Mucosa of stomach (tissue), 1 donor: ENCODE results near the gene FMN2.

ENCODE experiments used
- H3K27me3 ChIP-seq: one replicate; pipeline ENCODE4 v1.7.0; 2013; ENCODE audit warnings: mild to moderate bottlenecking, low read length; ENCODE audit not compliant: control insufficient read depth, insufficient read depth
- H3K36me3 ChIP-seq: one replicate; pipeline ENCODE4 v1.7.0; 2013; ENCODE audit warnings: low read length; ENCODE audit not compliant: control insufficient read depth, insufficient read depth
- H3K4me1 ChIP-seq: one replicate; pipeline ENCODE4 v1.7.0; 2013; ENCODE audit warnings: mild to moderate bottlenecking, low read length; ENCODE audit not compliant: control insufficient read depth, insufficient read depth
- H3K4me3 ChIP-seq: one replicate; pipeline ENCODE4 v1.7.0; 2013; ENCODE audit warnings: low read length
- H3K9ac ChIP-seq: one replicate; pipeline ENCODE4 v1.7.0; 2013; ENCODE audit warnings: mild to moderate bottlenecking, low read length, moderate library complexity
- H3K9me3 ChIP-seq: one replicate; pipeline ENCODE4 v1.7.0; 2013; ENCODE audit warnings: mild to moderate bottlenecking, low read length, moderate library complexity; ENCODE audit not compliant: control insufficient read depth
- donor health status: Pancreatic carcinoma.

Gene FMN2

GRCh38 chr1:240117930-240118329 lies 26.2 kb downstream of the FMN2 start:
- Histone ChIP-seq H3K4me1 (no peaks in the 10 kb centered on the region), H3K4me3 (no peak overlapping the region), H3K27me3 (no peaks in the 10 kb centered on the region), H3K36me3 (no peaks in the 10 kb centered on the region), H3K9ac (no peak overlapping the region), H3K9me3 (no peaks in the 10 kb centered on the region)

DNA sequence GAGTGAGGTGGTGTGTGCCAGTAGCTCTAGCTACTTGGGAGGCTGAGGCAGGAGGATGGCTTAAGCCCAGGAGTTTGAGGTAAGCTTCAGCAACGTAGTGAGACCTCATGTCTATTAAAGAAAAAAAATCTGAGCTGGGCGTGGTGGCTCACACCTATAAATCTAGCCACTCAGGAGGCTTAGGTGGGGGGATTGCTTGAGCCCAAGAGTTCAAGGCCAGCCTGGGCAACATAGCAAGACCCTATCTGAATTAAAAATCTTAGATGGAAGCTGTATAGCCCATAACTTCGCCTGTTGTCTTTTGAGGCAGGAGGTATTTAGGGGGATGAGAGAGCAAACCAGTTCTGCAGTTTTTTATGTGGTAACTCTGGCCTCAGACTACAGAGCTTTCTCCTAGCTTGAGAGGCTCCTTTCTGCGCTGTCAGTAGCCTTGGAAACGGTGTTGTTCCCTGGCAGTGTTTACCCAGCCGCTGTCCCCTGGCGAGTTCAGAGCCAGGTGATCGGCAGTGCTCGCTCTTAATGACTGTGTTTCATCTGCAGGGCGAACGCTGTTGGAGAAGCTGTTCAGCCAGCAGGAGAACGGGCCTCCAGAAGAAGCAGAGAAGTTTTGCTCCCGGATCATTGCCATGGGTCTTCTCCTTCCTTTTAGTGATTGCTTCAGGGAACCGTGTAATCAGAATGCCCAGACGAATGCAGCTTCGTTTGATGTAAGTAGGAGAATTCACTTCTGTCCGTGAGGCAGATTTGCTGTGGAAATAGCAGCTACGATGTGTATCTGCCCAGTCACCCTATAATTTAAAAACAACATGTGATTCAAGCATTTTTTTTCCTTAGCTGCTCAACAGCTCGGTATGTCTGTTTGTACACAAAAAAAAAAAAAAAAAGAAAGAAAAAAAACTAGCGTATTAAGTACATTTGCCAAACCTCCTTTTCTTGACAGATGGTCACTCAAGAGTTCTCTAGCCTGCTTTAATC lies 31.2 kb downstream of the FMN2 start:
- Histone ChIP-seq H3K4me1 (no peaks in the 10 kb centered on the region), H3K27me3 (no peaks in the 10 kb centered on the region), H3K4me3 (no peak overlapping the region), H3K9me3 (no peaks in the 10 kb centered on the region), H3K9ac (no peak overlapping the region), H3K36me3 (no peaks in the 10 kb centered on the region)

DNA sequence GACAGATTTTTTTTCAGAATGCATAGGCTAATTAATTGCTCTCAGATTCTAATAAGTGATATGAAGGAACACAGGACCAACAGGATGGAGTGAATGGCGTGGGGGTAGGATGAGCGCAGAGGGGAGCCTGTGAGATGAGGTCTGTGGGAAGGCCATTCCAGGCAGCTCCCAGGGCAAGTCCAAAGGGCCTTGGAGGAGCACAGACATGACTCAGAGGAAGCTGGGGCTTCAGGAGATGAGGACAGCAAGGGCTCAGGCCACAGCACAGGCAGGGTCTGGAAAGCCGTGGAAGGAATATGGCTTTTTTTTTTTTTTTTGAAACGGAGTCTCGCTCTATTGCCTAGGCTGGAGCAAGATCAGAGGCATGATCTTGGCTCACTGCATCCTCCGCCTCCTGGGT lies 35.1 kb downstream of the FMN2 start:
- Histone ChIP-seq H3K27me3 (no peaks in the 10 kb centered on the region), H3K9me3 (no peaks in the 10 kb centered on the region), H3K9ac (no peak overlapping the region), H3K36me3 (no peaks in the 10 kb centered on the region), H3K4me1 (no peaks in the 10 kb centered on the region), H3K4me3 (no peak overlapping the region)

GRCh38 chr1:240128366-240128765 lies 36.7 kb downstream of the FMN2 start:
- Histone ChIP-seq H3K9ac (no peak overlapping the region), H3K27me3 (no peaks in the 10 kb centered on the region), H3K4me1 (no peaks in the 10 kb centered on the region), H3K9me3 (no peaks in the 10 kb centered on the region), H3K4me3 (no peak overlapping the region), H3K36me3 (no peaks in the 10 kb centered on the region)

DNA sequence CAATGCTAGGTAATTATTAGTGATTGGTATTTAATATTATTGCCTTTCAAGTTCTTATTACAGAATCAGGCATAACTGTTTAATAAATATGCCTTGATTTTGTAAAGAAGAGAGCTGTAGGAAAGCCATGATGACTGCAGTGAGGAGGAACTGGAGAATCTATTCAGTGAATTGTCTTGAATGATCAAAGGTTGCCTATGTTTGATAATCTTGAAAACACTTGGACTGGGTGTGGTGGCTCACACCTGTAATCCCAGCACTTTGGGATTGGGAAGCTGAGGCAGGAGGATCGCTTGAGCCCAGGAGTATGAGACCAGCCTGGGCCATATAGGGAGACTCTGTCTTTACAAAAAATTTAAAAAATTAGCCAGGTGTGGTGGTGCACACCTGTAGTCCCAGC lies 42.4 kb downstream of the FMN2 start:
- no peaks in the 10 kb centered on the region for H3K9me3 ChIP-seq
- no peaks in the 10 kb centered on the region for H3K27me3 ChIP-seq
- H3K36me3 ChIP-seq, result no peaks in the 10 kb centered on the region
- H3K9ac ChIP-seq, result no peak overlapping the region
- no peak overlapping the region for H3K4me3 ChIP-seq
- H3K4me1 ChIP-seq, result no peaks in the 10 kb centered on the region

DNA sequence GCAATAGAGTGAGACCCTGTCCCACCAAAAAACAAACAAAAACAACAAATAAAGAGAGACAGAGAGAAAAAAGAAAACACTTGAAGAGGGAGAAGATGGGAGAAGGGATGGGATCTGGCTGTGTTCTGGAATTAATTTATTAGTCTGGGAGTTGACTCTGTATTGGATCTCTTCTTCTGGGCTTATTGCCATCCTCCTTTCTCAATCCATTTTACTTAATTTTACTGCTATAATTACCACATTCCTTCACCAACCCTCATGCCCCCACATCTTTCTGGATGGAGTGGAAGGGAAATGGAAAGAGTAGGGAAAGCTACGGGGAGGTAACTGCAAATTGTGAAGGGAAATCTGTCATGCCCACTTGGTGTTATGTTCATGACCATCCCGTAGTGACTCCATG lies 42.9 kb downstream of the FMN2 start:
- no peak overlapping the region for H3K4me3 ChIP-seq
- H3K4me1 ChIP-seq, result no peaks in the 10 kb centered on the region
- H3K9ac ChIP-seq, result no peak overlapping the region
- H3K36me3 ChIP-seq, result no peaks in the 10 kb centered on the region
- no peaks in the 10 kb centered on the region for H3K27me3 ChIP-seq
- H3K9me3 ChIP-seq, result no peaks in the 10 kb centered on the region

DNA sequence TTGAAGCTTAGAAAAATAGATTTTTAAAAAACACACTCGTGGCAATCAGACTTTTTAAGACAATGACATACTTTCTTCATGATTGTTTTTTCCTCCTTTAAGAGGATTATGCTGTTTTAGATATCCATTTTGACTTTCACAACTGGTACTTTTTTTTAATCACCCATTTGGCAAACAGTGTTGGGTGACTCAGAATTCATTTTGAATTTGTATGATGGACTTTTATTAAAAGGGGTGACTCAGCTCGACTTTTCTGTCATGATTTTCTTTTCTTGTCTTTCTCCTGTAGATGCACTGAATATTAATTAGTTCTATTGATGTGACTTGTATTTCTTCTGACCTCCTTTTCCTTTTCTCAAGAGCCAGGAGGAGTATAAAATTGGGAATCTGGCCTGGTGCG lies 44.7 kb downstream of the FMN2 start:
- Histone ChIP-seq H3K4me1 (no peaks in the 10 kb centered on the region), H3K9me3 (no peaks in the 10 kb centered on the region), H3K36me3 (no peaks in the 10 kb centered on the region), H3K9ac (no peak overlapping the region), H3K4me3 (no peak overlapping the region), H3K27me3 (no peaks in the 10 kb centered on the region)

GRCh38 chr1:240138867-240139266 lies 47.2 kb downstream of the FMN2 start:
- no peak overlapping the region for H3K4me3 ChIP-seq
- H3K36me3 ChIP-seq, result no peaks in the 10 kb centered on the region
- no peaks in the 10 kb centered on the region for H3K27me3 ChIP-seq
- H3K9me3 ChIP-seq, result no peaks in the 10 kb centered on the region
- H3K9ac ChIP-seq, result no peak overlapping the region
- no peaks in the 10 kb centered on the region for H3K4me1 ChIP-seq

DNA sequence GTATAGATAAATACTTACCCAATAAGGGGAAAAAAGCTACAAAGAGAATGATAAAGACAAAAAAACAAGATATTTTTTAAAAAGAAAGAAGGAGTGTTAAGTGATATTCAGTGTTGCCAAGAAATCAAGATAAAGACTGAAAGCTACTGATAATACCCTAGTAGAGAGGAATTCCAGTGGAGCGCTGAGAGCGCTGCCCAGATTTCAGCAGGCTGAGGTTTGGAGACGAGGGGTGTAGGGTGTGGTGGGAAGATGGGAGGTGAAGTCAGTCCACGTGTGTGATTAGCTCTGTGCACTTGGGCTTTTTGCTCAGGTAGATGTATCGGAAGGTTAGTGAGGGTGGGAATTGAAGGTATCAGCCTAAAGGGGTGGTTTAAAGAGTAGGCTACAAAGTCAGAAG lies 47.8 kb downstream of the FMN2 start:
- Histone ChIP-seq H3K9ac (no peak overlapping the region), H3K36me3 (no peaks in the 10 kb centered on the region), H3K9me3 (no peaks in the 10 kb centered on the region), H3K4me1 (no peaks in the 10 kb centered on the region), H3K27me3 (no peaks in the 10 kb centered on the region), H3K4me3 (no peak overlapping the region)

- H3K36me3 ChIP-seq, result no peaks in the 10 kb centered on the region
- no peaks in the 10 kb centered on the region for H3K9me3 ChIP-seq
- H3K4me1 ChIP-seq, result no peaks in the 10 kb centered on the region
- H3K27me3 ChIP-seq, result no peaks in the 10 kb centered on the region
- H3K4me3 ChIP-seq, result no peak overlapping the region
- no peak overlapping the region for H3K9ac ChIP-seq
These were observed 53.4 kb downstream of the FMN2 start for GRCh38 chr1:240145120-240145519.

GRCh38 chr1:240148333-240148732 lies 56.6 kb downstream of the FMN2 start:
- Histone ChIP-seq H3K9ac (no peak overlapping the region), H3K27me3 (no peaks in the 10 kb centered on the region), H3K4me3 (no peak overlapping the region), H3K4me1 (no peaks in the 10 kb centered on the region), H3K9me3 (no peaks in the 10 kb centered on the region), H3K36me3 (no peaks in the 10 kb centered on the region)

- H3K4me1 ChIP-seq, result no peaks in the 10 kb centered on the region
- no peak overlapping the region for H3K9ac ChIP-seq
- H3K27me3 ChIP-seq, result no peaks in the 10 kb centered on the region
- no peak overlapping the region for H3K4me3 ChIP-seq
- H3K36me3 ChIP-seq, result no peaks in the 10 kb centered on the region
- H3K9me3 ChIP-seq, result no peaks in the 10 kb centered on the region
These were observed 57.9 kb downstream of the FMN2 start for GRCh38 chr1:240149484-240150094.
